Esophagus muscularis mucosa (tissue), 4 donors: ENCODE measurements around the gene DAPK1. TPM values are rescaled to one million over a fixed set of nuclear protein-coding genes. Genes with fewer than 3 reads are reported as not detected.

Source experiments
- DNase-seq: peaks from one replicate; pipeline ENCODE4 v3.0.0-alpha.2; 2017; ENCODE audit errors: extremely low spot score
- H3K27ac ChIP-seq, 4 donors: fragments of 200-600 bp; sonication (generic); replicated peaks in 1 of 4; 1 replicate in 3 of 4; 2 replicates in 1 of 4; pipeline ENCODE4 v1.5.1; 2016 to 2019; ENCODE audit warnings: mild to moderate bottlenecking in 1 of 4
- H3K27me3 ChIP-seq, 4 donors: fragments of 200-600 bp; sonication (generic); one replicate each; pipeline versions ENCODE4 v1.5.1 to v1.6.0; 2016 to 2019
- H3K36me3 ChIP-seq, 4 donors: fragments of 200-600 bp; sonication (generic); one replicate each; pipeline ENCODE4 v1.5.1; 2016 to 2019
- H3K4me1 ChIP-seq, 4 donors: fragments of 200-600 bp; sonication (generic); one replicate each; pipeline ENCODE4 v1.5.1; 2016 to 2019
- H3K4me3 ChIP-seq, 4 donors: fragments of 200-600 bp; sonication (generic); 1 replicate in 2 of 4; 2 replicates in 2 of 4; pipeline ENCODE4 v1.5.1; 2016 to 2019; ENCODE audit warnings: mild to moderate bottlenecking in 4 of 4, moderate library complexity in 1 of 4
- H3K9me3 ChIP-seq, 4 donors: fragments of 200-600 bp; sonication (generic); 1 replicate in 3 of 4; 2 replicates in 1 of 4; pipeline ENCODE4 v1.5.1; 2016 to 2019
- EP300 ChIP-seq: sonication (generic); formaldehyde crosslinking; IDR thresholded peaks from one replicate; pipeline ENCODE4 v1.6.1; 2017; ENCODE audit warnings: antibody characterized with exemption
- POLR2A ChIP-seq: fragments of 450-650 bp; IDR thresholded peaks from one replicate; pipeline ENCODE4 v1.6.1; 2017; ENCODE audit warnings: antibody characterized with exemption, moderate library complexity, mild to moderate bottlenecking, low read depth
- POLR2AphosphoS5 ChIP-seq, 2 donors: sonication (generic); formaldehyde crosslinking; IDR thresholded peaks; one replicate each; pipeline ENCODE4 v1.6.1; 2017; ENCODE audit warnings: antibody characterized with exemption in 2 of 2
- WGBS: methylation state at CpG from one replicate; pipeline ENCODE4 v1.1.5; 2018; 5-methylcytosine and 5-hydroxymethylcytosine counted together
- intact Hi-C: fragments of 100-400 bp; cut with DNase I; formaldehyde crosslinking; loops from one replicate; pipeline ENCODE4 v1.15.1; 2023
- total RNA-seq, 4 donors: library from RNA; depleted of rRNA; stranded (reverse); fragments of >200 nt; gene quantifications; one replicate each; pipeline versions ENCODE4 v1.1.0 to v1.2.1, GENCODE V29; 2016
- TF ChIP-seq, protein P1 (sequence below), 3 experiments: fragments of 200-600 bp in 2 of 3; fragments of 450-650 bp in 1 of 3; sonication (generic) in 2 of 3; IDR thresholded peaks; one replicate each; pipeline ENCODE4 v1.5.1; 2017 to 2019; ENCODE audit warnings: antibody characterized with exemption in 3 of 3, mild to moderate bottlenecking in 2 of 3, moderate library complexity in 1 of 3

The DAPK1 gene
- total RNA-seq, 4 donors from 2014 or later, result 51.7 to 96.8 (median 80.7) TPM

DNA sequence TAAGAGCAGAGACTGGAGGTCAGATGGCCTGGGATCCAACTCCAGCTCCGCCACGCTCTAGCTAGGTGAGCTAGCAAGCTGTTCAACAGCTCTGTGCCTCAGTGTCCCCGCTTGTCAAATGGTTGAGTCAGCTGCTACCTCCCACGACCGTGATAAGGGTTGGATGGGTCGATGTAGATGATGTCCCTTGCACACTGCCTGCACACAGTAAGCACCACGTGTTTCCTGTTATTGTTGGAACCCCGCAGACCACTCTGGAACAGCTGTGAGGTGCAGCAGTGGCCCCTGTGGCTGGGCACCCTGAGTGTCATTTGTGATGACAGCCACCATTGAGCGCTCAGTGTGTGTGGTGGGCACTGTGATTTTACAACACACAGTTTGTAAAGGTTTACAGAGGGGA lies 174.3 kb downstream of the DAPK1 start:
- Histone ChIP-seq H3K27ac (no peak overlapping the region), H3K9me3 (peaks cover 0 to 5% (median 0%) of the 10 kb centered on the region in 4 donors), H3K27me3 (no peaks in the 10 kb centered on the region), H3K4me1 (peaks cover 0 to 22% (median 15%) of the 10 kb centered on the region in 4 donors), H3K36me3 (peaks cover 0 to 55% (median 11%) of the 10 kb centered on the region in 4 donors), H3K4me3 (no peak overlapping the region)
- DNase-seq, result peak; percentile 24
- intact Hi-C loops, result no loop called here
- TF ChIP-seq POLR2AphosphoS5 (IDR thresholded peaks at IDR 0.05) (no peak), POLR2A (no peak), EP300 (no peak)
- TF ChIP-seq, protein P1, sequence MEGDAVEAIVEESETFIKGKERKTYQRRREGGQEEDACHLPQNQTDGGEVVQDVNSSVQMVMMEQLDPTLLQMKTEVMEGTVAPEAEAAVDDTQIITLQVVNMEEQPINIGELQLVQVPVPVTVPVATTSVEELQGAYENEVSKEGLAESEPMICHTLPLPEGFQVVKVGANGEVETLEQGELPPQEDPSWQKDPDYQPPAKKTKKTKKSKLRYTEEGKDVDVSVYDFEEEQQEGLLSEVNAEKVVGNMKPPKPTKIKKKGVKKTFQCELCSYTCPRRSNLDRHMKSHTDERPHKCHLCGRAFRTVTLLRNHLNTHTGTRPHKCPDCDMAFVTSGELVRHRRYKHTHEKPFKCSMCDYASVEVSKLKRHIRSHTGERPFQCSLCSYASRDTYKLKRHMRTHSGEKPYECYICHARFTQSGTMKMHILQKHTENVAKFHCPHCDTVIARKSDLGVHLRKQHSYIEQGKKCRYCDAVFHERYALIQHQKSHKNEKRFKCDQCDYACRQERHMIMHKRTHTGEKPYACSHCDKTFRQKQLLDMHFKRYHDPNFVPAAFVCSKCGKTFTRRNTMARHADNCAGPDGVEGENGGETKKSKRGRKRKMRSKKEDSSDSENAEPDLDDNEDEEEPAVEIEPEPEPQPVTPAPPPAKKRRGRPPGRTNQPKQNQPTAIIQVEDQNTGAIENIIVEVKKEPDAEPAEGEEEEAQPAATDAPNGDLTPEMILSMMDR (IDR thresholded peaks at IDR 0.05), result no peak
- 88% methylated on average over 8 of the region's 9 CpGs for WGBS

DNA sequence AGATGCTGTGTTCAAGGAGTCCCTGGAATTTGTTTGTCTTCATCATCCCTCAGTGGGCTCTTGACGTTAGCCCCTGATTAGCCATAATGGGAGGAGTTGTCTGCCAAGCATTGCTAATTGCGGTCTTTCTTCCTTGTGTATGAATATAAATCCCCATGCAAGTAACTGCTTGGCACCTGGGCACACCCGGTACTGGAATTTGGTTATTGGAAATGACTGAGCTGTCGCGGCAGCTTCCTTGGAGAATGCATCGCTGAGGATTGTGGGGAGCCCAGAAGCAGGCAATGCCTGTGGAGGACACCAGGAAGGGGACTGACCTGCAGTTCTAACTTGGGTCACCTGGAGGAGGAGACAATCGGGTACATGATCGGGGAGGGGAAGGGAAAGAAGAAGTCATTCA lies 174.9 kb downstream of the DAPK1 start:
- DNase-seq, result peak; percentile 42
- H3K4me3 ChIP-seq, result no peak overlapping the region
- H3K27me3 ChIP-seq, result no peaks in the 10 kb centered on the region
- TF ChIP-seq POLR2A (no peak), POLR2AphosphoS5 (IDR thresholded peaks at IDR 0.05) (no peak), EP300 (no peak)
- TF ChIP-seq, protein P1 (IDR thresholded peaks at IDR 0.05), result no peak
- H3K4me1 ChIP-seq, result peaks cover 4 to 28% (median 22%) of the 10 kb centered on the region in 4 donors
- no peak overlapping the region for H3K27ac ChIP-seq
- intact Hi-C loops, result no loop called here
- 89% methylated on average over 8 of the region's 8 CpGs for WGBS
- peaks cover 0 to 49% (median 11%) of the 10 kb centered on the region in 4 donors for H3K36me3 ChIP-seq
- H3K9me3 ChIP-seq, result no peaks in the 10 kb centered on the region

DNA sequence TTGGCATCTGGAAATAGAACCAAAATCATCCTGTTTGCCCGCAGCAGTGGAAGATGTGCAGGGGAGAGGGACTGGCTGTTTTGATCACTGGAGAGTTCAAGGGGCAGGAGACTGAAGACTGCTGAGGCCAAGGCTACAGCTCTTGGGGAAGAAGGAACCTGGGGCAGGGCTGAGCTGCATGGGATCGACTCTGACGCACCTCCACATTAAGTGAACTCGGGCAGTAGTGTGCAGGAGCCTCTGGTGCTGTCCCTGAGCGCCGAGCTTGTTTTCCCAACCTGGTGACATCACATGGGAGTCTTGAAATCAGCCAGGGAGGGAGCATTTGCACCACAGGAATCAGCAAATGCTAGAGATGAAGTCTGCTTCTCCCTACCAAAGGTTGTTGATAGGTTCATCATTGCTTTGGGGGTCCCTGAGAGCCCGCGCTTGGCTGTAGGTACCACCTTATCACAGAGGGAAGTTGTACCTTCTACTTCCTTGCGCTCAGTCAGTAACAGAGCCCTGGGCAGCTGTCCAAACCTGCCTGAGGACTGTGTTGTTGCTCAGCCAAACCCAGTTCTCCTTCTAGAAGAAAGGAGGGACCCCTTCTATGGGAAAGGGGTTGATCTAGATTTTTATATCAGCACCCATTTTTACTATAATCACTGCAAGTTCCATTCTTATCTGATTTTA lies 175.9 kb downstream of the DAPK1 start:
- intact Hi-C loops, result no loop called here
- TF ChIP-seq EP300 (no peak), POLR2A (no peak), POLR2AphosphoS5 (IDR thresholded peaks at IDR 0.05) (no peak)
- TF ChIP-seq, protein P1 (IDR thresholded peaks at IDR 0.05), result no peak
- H3K4me1 ChIP-seq, result peaks cover 4 to 32% (median 29%) of the 10 kb centered on the region in 4 donors
- no peak overlapping the region for H3K27ac ChIP-seq
- H3K27me3 ChIP-seq, result no peaks in the 10 kb centered on the region
- 88% methylated on average over 6 of the region's 9 CpGs for WGBS
- no peak overlapping the region for H3K4me3 ChIP-seq
- DNase-seq, result peak; percentile 75
- no peaks in the 10 kb centered on the region for H3K9me3 ChIP-seq
- peaks cover 0 to 39% (median 11%) of the 10 kb centered on the region in 4 donors for H3K36me3 ChIP-seq

DNA sequence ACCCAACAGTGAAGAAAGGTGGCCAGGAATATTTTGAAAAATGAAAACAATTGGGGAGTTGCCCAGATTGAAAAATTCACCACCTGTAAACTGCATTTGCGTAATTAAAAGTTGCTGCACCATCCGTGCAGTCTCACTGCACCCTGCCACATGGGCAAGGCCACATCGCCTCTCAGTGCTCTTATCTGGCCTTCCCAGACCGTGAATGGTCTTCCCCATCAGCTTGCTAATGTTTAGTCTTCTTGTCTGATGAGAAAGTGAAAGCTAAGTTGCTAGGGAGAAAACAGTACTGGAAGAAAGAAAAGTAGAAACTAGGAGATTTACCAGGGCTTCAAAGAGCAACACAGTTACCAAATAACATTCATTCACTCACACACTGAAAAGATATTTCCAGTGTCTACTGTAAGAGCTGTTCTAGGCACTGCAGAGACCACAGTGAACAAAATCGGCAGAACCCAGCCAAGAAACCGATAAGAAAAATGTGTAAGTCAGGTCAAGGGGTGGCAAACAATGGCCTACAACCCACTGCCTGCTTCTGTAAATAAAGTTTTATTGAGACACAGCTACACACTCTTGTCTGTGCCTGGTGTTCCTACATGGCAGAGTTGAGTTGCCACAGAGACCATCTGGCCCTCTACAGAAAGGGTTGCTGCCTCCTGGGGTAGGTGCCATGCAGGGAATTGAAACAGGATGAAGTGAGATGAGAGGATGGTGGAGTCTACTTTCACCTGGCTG lies 177.1 kb downstream of the DAPK1 start:
- Histone ChIP-seq H3K27me3 (no peaks in the 10 kb centered on the region), H3K4me3 (no peak overlapping the region), H3K9me3 (no peaks in the 10 kb centered on the region), H3K4me1 (peaks cover 4 to 39% (median 31%) of the 10 kb centered on the region in 4 donors), H3K27ac (no peak overlapping the region), H3K36me3 (peaks cover 0 to 32% (median 11%) of the 10 kb centered on the region in 4 donors)
- intact Hi-C loops, result no loop called here
- DNase-seq, result peak; percentile 81
- TF ChIP-seq EP300 (no peak), POLR2AphosphoS5 (IDR thresholded peaks at IDR 0.05) (no peak), POLR2A (no peak)
- TF ChIP-seq, protein P1 (IDR thresholded peaks at IDR 0.05), result no peak
- WGBS, result 69% methylated on average over 6 of the region's 6 CpGs
